ENCODE data around the gene TTC12. TPM values are rescaled to one million over a fixed set of nuclear protein-coding genes. Genes with fewer than 3 reads are reported as not detected.

Gene TTC12
- total RNA-seq, 2 donors from 2014 or later, result 4.6 to 6.3 TPM

- DNase-seq (ENCODE audit: low spot score), result no peak
- no peak for TF ChIP-seq CTCF (IDR thresholded peaks at IDR 0.05)
- peaks cover 10% of the 10 kb centered on the region for H3K36me3 ChIP-seq
- peaks cover 0 to 9% of the 10 kb centered on the region in 2 donors for H3K4me1 ChIP-seq
- no peaks in the 10 kb centered on the region for H3K27me3 ChIP-seq
- no peak overlapping the region for H3K27ac ChIP-seq
- H3K4me3 ChIP-seq, result no peak overlapping the region
- no peaks in the 10 kb centered on the region for H3K9me3 ChIP-seq
Measured at GRCh38 chr11:113319085-113319484, 4.7 kb downstream of the TTC12 start.

- H3K27ac ChIP-seq, result no peak overlapping the region
- H3K9me3 ChIP-seq, result no peaks in the 10 kb centered on the region
- TF ChIP-seq CTCF (IDR thresholded peaks at IDR 0.05), result no peak
- H3K4me3 ChIP-seq, result no peak overlapping the region
- no peak for DNase-seq (ENCODE audit: low spot score)
- peaks cover 25% of the 10 kb centered on the region for H3K36me3 ChIP-seq
- H3K4me1 ChIP-seq, result no peaks in the 10 kb centered on the region
- no peaks in the 10 kb centered on the region for H3K27me3 ChIP-seq
Measured at GRCh38 chr11:113322158-113322557, 7.8 kb downstream of the TTC12 start.

GRCh38 chr11:113324250-113324649 is 9.9 kb downstream of the TTC12 start:
- Histone ChIP-seq H3K9me3 (no peaks in the 10 kb centered on the region), H3K36me3 (peaks cover 31% of the 10 kb centered on the region), H3K27ac (no peak overlapping the region), H3K4me1 (no peaks in the 10 kb centered on the region), H3K4me3 (no peak overlapping the region), H3K27me3 (no peaks in the 10 kb centered on the region)
- no peak for TF ChIP-seq CTCF (IDR thresholded peaks at IDR 0.05)
- no peak for DNase-seq (ENCODE audit: low spot score)

- no peaks in the 10 kb centered on the region for H3K4me1 ChIP-seq
- no peak overlapping the region for H3K27ac ChIP-seq
- no peaks in the 10 kb centered on the region for H3K27me3 ChIP-seq
- DNase-seq (ENCODE audit: low spot score), result no peak
- H3K4me3 ChIP-seq, result no peak overlapping the region
- no peaks in the 10 kb centered on the region for H3K9me3 ChIP-seq
- TF ChIP-seq CTCF (IDR thresholded peaks at IDR 0.05), result no peak
- H3K36me3 ChIP-seq, result peaks cover 47% of the 10 kb centered on the region
Measured at GRCh38 chr11:113329725-113330124, 15.3 kb downstream of the TTC12 start.

GRCh38 chr11:113331441-113331840 is 17.1 kb downstream of the TTC12 start:
- Histone ChIP-seq H3K27me3 (no peaks in the 10 kb centered on the region), H3K36me3 (peaks cover 50% of the 10 kb centered on the region), H3K27ac (no peak overlapping the region), H3K4me3 (no peak overlapping the region), H3K4me1 (no peaks in the 10 kb centered on the region), H3K9me3 (peaks cover 0 to 3% of the 10 kb centered on the region in 2 donors)
- TF ChIP-seq CTCF (IDR thresholded peaks at IDR 0.05), result no peak
- no peak for DNase-seq (ENCODE audit: low spot score)

GRCh38 chr11:113332023-113332422 is 17.6 kb downstream of the TTC12 start:
- no peaks in the 10 kb centered on the region for H3K27me3 ChIP-seq
- no peak for DNase-seq (ENCODE audit: low spot score)
- H3K36me3 ChIP-seq, result peaks cover 54% of the 10 kb centered on the region

More at GRCh38 chr11:113332023-113332422, 17.6 kb downstream of the TTC12 start:
- H3K9me3 ChIP-seq, result peaks cover 0 to 8% of the 10 kb centered on the region in 2 donors
- H3K4me3 ChIP-seq, result no peak overlapping the region
- H3K27ac ChIP-seq, result no peak overlapping the region
- no peaks in the 10 kb centered on the region for H3K4me1 ChIP-seq
- TF ChIP-seq CTCF (IDR thresholded peaks at IDR 0.05), result no peak

Data from right atrium auricular region (tissue), 2 donors.